Smooth muscle cell (in vitro differentiated cells): ENCODE data around the gene SVIL. TPM values are rescaled to one million over a fixed set of nuclear protein-coding genes. Genes with fewer than 3 reads are reported as not detected.
"Not testable (repeated sequence)": the region's sequence is repeated elsewhere in the genome, so short reads cannot be mapped to it uniquely, and the experiment has no call there.

ENCODE experiments used
- DNase-seq: peaks from one replicate; lab custom pipeline; 2025; ENCODE audit not compliant: unreplicated experiment; lab: John Stamatoyannopoulos, UW
- H2AFZ ChIP-seq: fragments of 200-600 bp; sonication (generic); 2 replicates; pipeline ENCODE4 v1.6.0; 2016; ENCODE audit warnings: antibody characterized with exemption, low read depth, mild to moderate bottlenecking
- H3F3A ChIP-seq: fragments of 200-600 bp; sonication (generic); 2 replicates; pipeline ENCODE4 v1.6.0; 2017; ENCODE audit warnings: antibody characterized with exemption, low read depth
- H3K27ac ChIP-seq: fragments of 200-600 bp; sonication (generic); 2 replicates; pipeline ENCODE4 v1.5.1; 2016; ENCODE audit warnings: low read depth, mild to moderate bottlenecking
- H3K27me3 ChIP-seq: fragments of 200-600 bp; sonication (generic); 2 replicates; pipeline ENCODE4 v1.6.1; 2016; ENCODE audit warnings: low read depth, mild to moderate bottlenecking
- H3K36me3 ChIP-seq: fragments of 200-600 bp; sonication (generic); 2 replicates; pipeline ENCODE4 v1.5.1; 2016; ENCODE audit warnings: low read depth
- H3K4me1 ChIP-seq: fragments of 200-600 bp; sonication (generic); 2 replicates; pipeline ENCODE4 v1.5.1; 2016; ENCODE audit warnings: low read depth
- H3K4me2 ChIP-seq: fragments of 200-600 bp; sonication (generic); 2 replicates; pipeline ENCODE4 v1.6.0; 2016; ENCODE audit warnings: mild to moderate bottlenecking
- H3K4me3 ChIP-seq: fragments of 200-600 bp; sonication (generic); 2 replicates; pipeline ENCODE4 v1.5.1; 2016; ENCODE audit warnings: mild to moderate bottlenecking
- H3K79me2 ChIP-seq: fragments of 200-600 bp; sonication (generic); 2 replicates; pipeline ENCODE4 v1.6.0; 2016; ENCODE audit warnings: low read depth, mild to moderate bottlenecking
- H3K9ac ChIP-seq: fragments of 200-600 bp; sonication (generic); 2 replicates; pipeline ENCODE4 v1.6.0; 2016; ENCODE audit warnings: low read depth
- H3K9me3 ChIP-seq: fragments of 200-600 bp; sonication (generic); replicated peaks from 2 replicates; pipeline ENCODE4 v1.5.1; 2016; ENCODE audit warnings: low read depth
- H4K20me1 ChIP-seq: fragments of 200-600 bp; sonication (generic); 2 replicates; pipeline ENCODE4 v1.6.0; 2016; ENCODE audit warnings: low read depth
- WGBS: methylation state at CpG from one replicate; pipeline ENCODE4 v1.1.7; 2016; ENCODE audit warnings: low lambda C conversion rate; 5-methylcytosine and 5-hydroxymethylcytosine counted together
- polyA plus RNA-seq: library from polyadenylated mRNA; unstranded; fragments of >200 nt; fragmentation: Nextera tagmentation; extraction: Ambion mirVana; gene quantifications from 2 replicates; pipeline ENCODE4 v1.2.1, GENCODE V29; 2016
- total RNA-seq: library from RNA; depleted of rRNA; stranded (reverse); fragments of >200 nt; gene quantifications from 2 replicates; pipeline ENCODE4 v1.2.3, GENCODE V29; 2014
- TF ChIP-seq, protein P1 (sequence below): fragments of 200-600 bp; sonication (generic); IDR thresholded peaks from 2 replicates; pipeline ENCODE4 v1.5.1; 2017; ENCODE audit warnings: borderline replicate concordance, mild to moderate bottlenecking, antibody characterized with exemption; ENCODE audit not compliant: insufficient read depth, poor library complexity, severe bottlenecking

SVIL gene
- total and polyA plus RNA-seq, 2 experiments from 2014 or later = 32.5 to 33.0 TPM

DNA sequence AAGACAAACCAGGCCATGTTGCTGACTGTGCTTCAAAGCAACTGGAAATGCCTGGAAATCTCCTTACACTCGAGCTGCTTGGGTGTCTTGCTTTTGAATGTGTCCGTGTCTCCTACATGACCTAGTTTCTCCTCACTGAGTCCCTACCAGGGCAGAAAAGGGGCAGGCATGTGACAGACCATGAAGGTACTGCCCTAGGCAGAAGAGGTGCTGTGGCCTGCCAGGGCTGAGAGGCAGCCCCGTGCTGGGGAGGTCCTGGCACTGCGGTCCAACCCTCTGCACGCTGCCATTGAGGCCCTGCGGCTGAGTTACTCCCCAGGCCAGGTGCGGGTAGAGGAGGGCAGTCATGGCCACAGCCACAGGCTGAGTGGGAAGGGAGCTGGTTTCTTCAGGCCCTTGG is 186.6 kb downstream of the SVIL start:
- no peak overlapping the region for H3K4me3 ChIP-seq
- H2AFZ ChIP-seq = no peak overlapping the region
- no peaks in the 10 kb centered on the region for H4K20me1 ChIP-seq
- H3K27ac ChIP-seq = no peak overlapping the region
- no peak overlapping the region for H3K9ac ChIP-seq
- TF ChIP-seq, protein P1, sequence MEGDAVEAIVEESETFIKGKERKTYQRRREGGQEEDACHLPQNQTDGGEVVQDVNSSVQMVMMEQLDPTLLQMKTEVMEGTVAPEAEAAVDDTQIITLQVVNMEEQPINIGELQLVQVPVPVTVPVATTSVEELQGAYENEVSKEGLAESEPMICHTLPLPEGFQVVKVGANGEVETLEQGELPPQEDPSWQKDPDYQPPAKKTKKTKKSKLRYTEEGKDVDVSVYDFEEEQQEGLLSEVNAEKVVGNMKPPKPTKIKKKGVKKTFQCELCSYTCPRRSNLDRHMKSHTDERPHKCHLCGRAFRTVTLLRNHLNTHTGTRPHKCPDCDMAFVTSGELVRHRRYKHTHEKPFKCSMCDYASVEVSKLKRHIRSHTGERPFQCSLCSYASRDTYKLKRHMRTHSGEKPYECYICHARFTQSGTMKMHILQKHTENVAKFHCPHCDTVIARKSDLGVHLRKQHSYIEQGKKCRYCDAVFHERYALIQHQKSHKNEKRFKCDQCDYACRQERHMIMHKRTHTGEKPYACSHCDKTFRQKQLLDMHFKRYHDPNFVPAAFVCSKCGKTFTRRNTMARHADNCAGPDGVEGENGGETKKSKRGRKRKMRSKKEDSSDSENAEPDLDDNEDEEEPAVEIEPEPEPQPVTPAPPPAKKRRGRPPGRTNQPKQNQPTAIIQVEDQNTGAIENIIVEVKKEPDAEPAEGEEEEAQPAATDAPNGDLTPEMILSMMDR = no peak
- no peaks in the 10 kb centered on the region for H3K9me3 ChIP-seq
- no peaks in the 10 kb centered on the region for H3F3A ChIP-seq
- no peaks in the 10 kb centered on the region for H3K79me2 ChIP-seq
- H3K36me3 ChIP-seq = no peaks in the 10 kb centered on the region
- no peak overlapping the region for H3K4me2 ChIP-seq
- WGBS = 89% methylated on average over 7 of the region's 7 CpGs
- no peaks in the 10 kb centered on the region for H3K27me3 ChIP-seq
- DNase-seq = no peak
- no peaks in the 10 kb centered on the region for H3K4me1 ChIP-seq

DNA sequence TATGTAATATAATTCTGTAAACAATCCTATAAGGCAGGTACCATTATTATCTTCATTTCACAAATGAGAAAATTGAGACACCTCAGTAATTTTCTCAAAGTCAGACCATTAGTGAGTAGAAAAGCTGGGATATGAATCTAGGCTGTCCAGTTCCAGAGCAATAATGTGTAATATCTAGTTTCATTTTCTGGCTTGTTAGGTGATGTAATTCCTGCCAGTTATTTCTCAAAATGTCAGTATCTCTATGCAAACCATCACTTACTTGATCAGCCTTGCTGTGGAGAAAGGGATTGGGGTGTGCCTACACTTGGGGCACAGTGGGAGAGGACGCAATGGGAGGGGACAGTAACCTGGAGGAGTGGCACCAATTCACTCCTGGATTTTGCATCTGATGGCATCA is 188.4 kb downstream of the SVIL start:
- H3K27me3 ChIP-seq = no peaks in the 10 kb centered on the region
- no peaks in the 10 kb centered on the region for H3K9me3 ChIP-seq
- DNase-seq = no peak
- H3K4me2 ChIP-seq = no peak overlapping the region
- H3K79me2 ChIP-seq = no peaks in the 10 kb centered on the region
- no peak overlapping the region for H2AFZ ChIP-seq
- no peak overlapping the region for H3K9ac ChIP-seq
- H3K27ac ChIP-seq = no peak overlapping the region
- H3K36me3 ChIP-seq = no peaks in the 10 kb centered on the region
- H3F3A ChIP-seq = no peaks in the 10 kb centered on the region
- TF ChIP-seq, protein P1 = no peak
- H3K4me1 ChIP-seq = no peaks in the 10 kb centered on the region
- no peaks in the 10 kb centered on the region for H4K20me1 ChIP-seq
- 93% methylated on average over 1 of the region's 1 CpG for WGBS
- no peak overlapping the region for H3K4me3 ChIP-seq

DNA sequence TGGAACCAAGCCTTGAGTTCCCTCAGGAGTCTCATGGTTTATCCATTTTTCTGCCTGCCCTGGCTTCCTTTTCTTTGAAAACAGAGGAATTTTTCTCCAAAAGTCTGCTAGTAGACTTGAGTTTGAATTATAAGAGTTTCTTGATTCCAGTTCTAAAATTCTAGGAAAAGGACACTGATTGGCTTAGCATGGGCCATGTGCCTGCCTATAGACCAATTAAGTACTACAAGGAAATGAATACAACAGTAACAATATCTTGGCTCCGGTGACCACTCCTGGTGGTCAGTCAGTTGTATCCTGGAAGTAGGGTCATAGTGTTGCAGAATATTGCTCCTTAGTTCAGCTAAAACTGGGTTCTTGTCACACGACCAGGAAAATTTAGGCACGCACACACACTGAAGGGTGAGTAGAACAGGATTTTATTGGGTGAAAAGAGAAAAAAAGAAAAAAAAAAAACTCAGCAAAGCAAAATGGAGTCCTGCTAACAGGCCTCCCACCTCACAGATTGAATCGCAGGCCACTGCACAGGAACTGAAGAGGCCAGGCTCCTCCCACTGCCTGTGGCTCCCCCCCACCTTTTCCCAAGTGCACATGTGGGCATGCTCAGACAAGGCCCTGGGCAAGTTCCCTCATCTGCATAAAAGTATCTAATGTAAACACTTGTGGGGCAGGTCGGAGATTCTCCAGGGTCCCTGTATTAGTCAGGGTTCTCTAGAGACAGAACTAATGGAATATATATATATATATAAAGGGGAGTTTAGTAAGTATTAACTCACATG is 190.8 kb downstream of the SVIL start:
- Histone ChIP-seq H3K27ac (no peak overlapping the region), H3K36me3 (no peaks in the 10 kb centered on the region), H3K4me1 (no peaks in the 10 kb centered on the region), H4K20me1 (no peaks in the 10 kb centered on the region), H3K9ac (no peak overlapping the region), H3K27me3 (no peaks in the 10 kb centered on the region), H2AFZ (no peak overlapping the region), H3K4me3 (no peak overlapping the region), H3F3A (no peaks in the 10 kb centered on the region), H3K4me2 (no peak overlapping the region), H3K9me3 (no peaks in the 10 kb centered on the region), H3K79me2 (no peaks in the 10 kb centered on the region)
- no peak for DNase-seq
- TF ChIP-seq, protein P1 = no peak
- 91% methylated on average over 5 of the region's 5 CpGs for WGBS

DNA sequence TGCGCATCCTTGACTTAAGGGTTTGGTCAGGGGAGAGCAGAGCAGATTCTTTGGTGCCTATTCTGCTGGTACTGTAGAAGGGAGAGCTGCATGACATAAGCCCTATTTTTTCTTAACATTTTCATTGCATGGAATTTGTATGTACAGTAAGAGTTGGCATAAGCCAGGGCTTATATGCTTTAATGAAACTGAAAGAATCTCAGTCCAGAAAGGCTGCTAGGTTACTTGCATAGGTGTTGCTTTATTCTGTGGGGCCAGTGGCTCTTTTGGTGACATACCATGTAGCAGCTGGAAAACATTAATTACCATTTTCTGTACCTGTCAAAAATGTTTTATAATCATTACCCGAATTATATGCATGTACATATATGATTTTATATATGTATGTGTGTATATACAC is 193.8 kb downstream of the SVIL start:
- no peaks in the 10 kb centered on the region for H4K20me1 ChIP-seq
- H3K27me3 ChIP-seq = no peaks in the 10 kb centered on the region
- H3K9me3 ChIP-seq = no peaks in the 10 kb centered on the region
- WGBS = 94% methylated on average over 2 of the region's 2 CpGs
- no peaks in the 10 kb centered on the region for H3K36me3 ChIP-seq
- H3K4me3 ChIP-seq = no peak overlapping the region
- no peaks in the 10 kb centered on the region for H3F3A ChIP-seq
- H2AFZ ChIP-seq = no peak overlapping the region
- H3K27ac ChIP-seq = no peak overlapping the region
- no peak for DNase-seq
- H3K9ac ChIP-seq = no peak overlapping the region
- no peak overlapping the region for H3K4me2 ChIP-seq
- H3K79me2 ChIP-seq = no peaks in the 10 kb centered on the region
- TF ChIP-seq, protein P1 = no peak
- H3K4me1 ChIP-seq = no peaks in the 10 kb centered on the region

DNA sequence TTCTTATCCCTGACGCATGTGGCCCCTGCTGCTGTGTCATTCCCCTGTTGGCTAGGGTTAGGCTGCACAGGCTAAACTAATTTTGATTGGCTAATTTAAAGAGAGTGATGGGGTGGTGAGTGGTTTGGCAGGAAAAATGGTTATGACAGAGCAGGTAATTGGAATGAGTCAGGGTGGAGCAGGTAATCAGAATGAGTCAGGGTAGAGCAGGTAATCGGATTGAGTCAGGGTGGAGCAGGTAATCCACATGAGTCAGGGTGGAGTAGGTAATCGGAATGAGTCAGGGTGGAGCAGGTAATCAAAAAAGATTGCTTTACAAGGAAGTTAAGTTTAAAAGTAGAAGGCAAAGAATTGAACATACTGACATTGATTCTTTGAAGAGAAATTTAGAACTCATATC is 195.8 kb downstream of the SVIL start:
- not testable (repeated sequence) for H3K9ac ChIP-seq, H2AFZ ChIP-seq, H3K9me3 ChIP-seq, H3K27ac ChIP-seq, H3K79me2 ChIP-seq, H3K4me3 ChIP-seq, H3K36me3 ChIP-seq, H3K4me1 ChIP-seq, H3F3A ChIP-seq, DNase-seq, H4K20me1 ChIP-seq, H3K27me3 ChIP-seq, H3K4me2 ChIP-seq
- 92% methylated on average over 3 of the region's 3 CpGs for WGBS
